Measurements from ENCODE around the gene CYP39A1. TPM values are rescaled to one million over a fixed set of nuclear protein-coding genes. Genes with fewer than 3 reads are reported as not detected.
A peak's percentile ranks its signal among the peaks of the same experiment; 100 is the strongest.

Gene CYP39A1
- total and polyA plus RNA-seq, 3 donors from 2014 or later = 6.5 to 14.1 (median 13.5) TPM

DNA sequence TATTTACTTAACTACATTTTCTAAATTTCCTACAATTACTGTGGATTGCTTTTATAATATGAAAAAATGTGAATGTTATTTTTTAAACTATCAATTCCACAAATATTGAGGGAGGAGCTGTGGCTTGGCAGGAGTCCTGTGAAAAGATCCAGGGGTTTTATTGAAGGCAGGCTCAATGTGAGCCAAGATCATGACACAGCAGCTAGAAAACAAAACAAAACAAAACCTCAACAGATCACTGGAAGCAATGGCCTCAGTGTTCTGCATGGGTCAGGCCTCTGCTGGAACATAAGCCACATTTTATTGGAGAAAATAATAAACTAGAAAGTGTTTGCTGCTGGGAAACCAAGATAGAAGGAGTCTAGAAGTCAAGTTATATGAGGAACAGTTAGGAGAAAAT is 142.0 kb downstream of the CYP39A1 start:
- intact Hi-C loops (cut with DNase I; ENCODE audit: low total_unique reads) = no loop called here
- Histone ChIP-seq H3K27me3 (no peaks in the 10 kb centered on the region), H3K4me3 (no peak overlapping the region), H3K27ac (peak overlapping the region in 1 of 2 donors; percentile 71), H3K36me3 (ENCODE audit: low read depth, missing control alignments) (no peaks in the 10 kb centered on the region), H3K4me1 (peaks cover 8% of the 10 kb centered on the region), H3K9me3 (no peaks in the 10 kb centered on the region)
- peak; percentile 64 for DNase-seq
- TF ChIP-seq, protein P1, sequence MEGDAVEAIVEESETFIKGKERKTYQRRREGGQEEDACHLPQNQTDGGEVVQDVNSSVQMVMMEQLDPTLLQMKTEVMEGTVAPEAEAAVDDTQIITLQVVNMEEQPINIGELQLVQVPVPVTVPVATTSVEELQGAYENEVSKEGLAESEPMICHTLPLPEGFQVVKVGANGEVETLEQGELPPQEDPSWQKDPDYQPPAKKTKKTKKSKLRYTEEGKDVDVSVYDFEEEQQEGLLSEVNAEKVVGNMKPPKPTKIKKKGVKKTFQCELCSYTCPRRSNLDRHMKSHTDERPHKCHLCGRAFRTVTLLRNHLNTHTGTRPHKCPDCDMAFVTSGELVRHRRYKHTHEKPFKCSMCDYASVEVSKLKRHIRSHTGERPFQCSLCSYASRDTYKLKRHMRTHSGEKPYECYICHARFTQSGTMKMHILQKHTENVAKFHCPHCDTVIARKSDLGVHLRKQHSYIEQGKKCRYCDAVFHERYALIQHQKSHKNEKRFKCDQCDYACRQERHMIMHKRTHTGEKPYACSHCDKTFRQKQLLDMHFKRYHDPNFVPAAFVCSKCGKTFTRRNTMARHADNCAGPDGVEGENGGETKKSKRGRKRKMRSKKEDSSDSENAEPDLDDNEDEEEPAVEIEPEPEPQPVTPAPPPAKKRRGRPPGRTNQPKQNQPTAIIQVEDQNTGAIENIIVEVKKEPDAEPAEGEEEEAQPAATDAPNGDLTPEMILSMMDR (IDR thresholded peaks at IDR 0.05) = no peak
- no peak for TF ChIP-seq POLR2A (IDR thresholded peaks at IDR 0.05)

DNA sequence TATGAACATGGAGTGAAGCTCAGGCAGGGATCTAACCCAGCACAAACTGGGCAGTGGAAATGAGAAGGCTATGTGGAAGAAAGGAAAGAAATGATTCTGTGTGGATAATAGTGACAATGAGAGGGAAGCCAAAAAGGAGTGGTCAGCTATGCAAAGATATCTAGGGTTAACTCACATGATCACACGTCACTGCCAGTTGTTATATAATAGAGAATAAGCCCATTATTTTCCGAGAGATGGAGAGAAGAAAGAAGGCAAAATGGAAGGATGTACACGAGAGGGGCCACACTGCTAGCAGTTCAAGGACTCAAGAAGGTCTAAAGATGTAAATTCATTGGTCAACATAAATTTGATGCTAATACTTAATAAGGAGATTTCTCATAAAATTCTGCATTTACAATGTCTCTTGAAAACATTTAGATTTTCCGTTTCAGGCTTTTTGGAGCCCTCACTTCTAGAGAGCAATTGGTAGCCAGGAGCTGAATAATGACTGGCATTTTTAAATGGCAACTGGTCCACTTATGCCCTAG is 142.6 kb downstream of the CYP39A1 start:
- H3K27ac ChIP-seq = peak overlapping the region in 1 of 2 donors; percentile 43
- no peaks in the 10 kb centered on the region for H3K36me3 ChIP-seq (ENCODE audit: low read depth, missing control alignments)
- no peak for TF ChIP-seq POLR2A (IDR thresholded peaks at IDR 0.05)
- TF ChIP-seq, protein P1 (IDR thresholded peaks at IDR 0.05) = no peak
- H3K9me3 ChIP-seq = no peaks in the 10 kb centered on the region
- DNase-seq = no peak
- intact Hi-C loops (cut with DNase I; ENCODE audit: low total_unique reads) = no loop called here
- H3K27me3 ChIP-seq = no peaks in the 10 kb centered on the region
- H3K4me3 ChIP-seq = no peak overlapping the region
- H3K4me1 ChIP-seq = peaks cover 8% of the 10 kb centered on the region
- 53 to 59% methylated on average over 4 of the region's 4 CpGs for WGBS, 2 donors

DNA sequence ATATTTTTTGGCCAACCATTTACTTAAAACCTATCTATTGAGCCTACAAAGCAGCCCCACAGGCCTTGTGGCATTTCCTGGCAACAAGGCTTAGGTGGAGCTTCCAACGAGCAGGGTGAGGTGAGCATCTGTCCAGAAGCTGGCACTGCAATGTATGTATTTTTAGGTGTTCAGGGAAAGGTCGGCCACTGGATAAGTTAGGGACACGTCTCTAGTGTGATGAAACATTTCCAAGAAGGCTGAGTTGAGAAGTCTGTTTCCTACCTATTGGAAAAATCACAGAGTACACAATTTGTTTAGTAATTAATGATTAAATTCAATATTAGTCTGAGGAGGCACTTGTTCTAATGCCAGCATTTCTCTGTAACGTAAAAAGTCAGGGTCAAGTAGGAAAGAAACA is 143.6 kb downstream of the CYP39A1 start:
- no peaks in the 10 kb centered on the region for H3K9me3 ChIP-seq
- no peaks in the 10 kb centered on the region for H3K27me3 ChIP-seq
- peak overlapping the region in 1 of 2 donors; percentile 43 for H3K27ac ChIP-seq
- H3K4me1 ChIP-seq = peaks cover 8% of the 10 kb centered on the region
- DNase-seq = no peak
- no peaks in the 10 kb centered on the region for H3K36me3 ChIP-seq (ENCODE audit: low read depth, missing control alignments)
- no peak for TF ChIP-seq POLR2A (IDR thresholded peaks at IDR 0.05)
- TF ChIP-seq, protein P1 (IDR thresholded peaks at IDR 0.05) = no peak
- intact Hi-C loops (cut with DNase I; ENCODE audit: low total_unique reads) = no loop called here
- no peak overlapping the region for H3K4me3 ChIP-seq
- 62 to 65% methylated on average over 4 of the region's 4 CpGs for WGBS, 2 donors

DNA sequence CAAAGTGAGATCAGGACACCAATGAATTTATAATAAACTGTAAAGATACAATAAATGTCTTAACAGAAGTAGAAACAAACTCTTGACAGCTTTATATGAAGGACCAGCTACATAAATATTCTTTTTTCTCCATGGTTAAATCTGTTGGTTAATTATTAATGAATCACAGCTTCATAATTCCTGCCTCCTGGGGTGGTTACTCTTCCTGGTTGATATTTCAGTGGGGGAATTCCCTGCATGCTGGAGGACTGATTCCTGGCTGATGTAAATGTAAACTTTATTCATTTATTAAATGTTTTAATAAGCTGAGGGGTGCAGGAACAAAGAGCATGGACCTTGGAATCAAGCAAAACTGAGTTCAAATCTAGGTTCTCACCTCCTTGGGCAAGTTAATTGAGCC is 145.2 kb downstream of the CYP39A1 start:
- H3K36me3 ChIP-seq (ENCODE audit: low read depth, missing control alignments) = no peaks in the 10 kb centered on the region
- intact Hi-C loops (cut with DNase I; ENCODE audit: low total_unique reads) = no loop called here
- TF ChIP-seq, protein P1 (IDR thresholded peaks at IDR 0.05) = no peak
- no peak for TF ChIP-seq POLR2A (IDR thresholded peaks at IDR 0.05)
- peaks cover 8% of the 10 kb centered on the region for H3K4me1 ChIP-seq
- H3K4me3 ChIP-seq = no peak overlapping the region
- no peaks in the 10 kb centered on the region for H3K9me3 ChIP-seq
- no peaks in the 10 kb centered on the region for H3K27me3 ChIP-seq
- H3K27ac ChIP-seq = no peak overlapping the region
- no peak for DNase-seq
